HG02885 (cell line): ENCODE measurements around the gene RALGAPA2.
A peak's percentile ranks its signal among the peaks of the same experiment; 100 is the strongest.

Experiments
- ATAC-seq: cut with Tn5 transposase; IDR thresholded peaks from one replicate; pipeline ENCODE4 v1.9.1; 2021; ENCODE audit warnings: mild to moderate bottlenecking; ENCODE audit not compliant: unreplicated experiment, poor library complexity

The RALGAPA2 gene

DNA sequence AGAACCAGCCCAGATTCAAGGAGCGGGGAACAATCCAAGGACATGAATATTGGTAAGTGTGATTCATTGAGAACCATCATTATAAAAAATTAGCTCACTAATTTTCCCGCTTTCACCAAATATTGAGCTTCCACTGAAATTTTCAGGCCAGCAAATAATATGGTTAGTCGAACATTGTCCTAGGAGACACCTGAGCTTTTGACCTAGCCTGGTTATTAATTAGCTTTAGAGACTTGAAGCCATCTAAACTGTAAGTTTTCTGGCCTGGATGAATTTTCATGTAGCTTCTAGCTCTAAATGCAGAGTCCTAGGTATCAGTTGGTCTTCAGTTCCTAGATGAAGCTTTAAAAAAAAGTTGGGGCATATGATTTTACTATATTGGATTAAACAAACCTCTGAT lies 17.1 kb upstream of the RALGAPA2 start:
- ATAC-seq: no peak

DNA sequence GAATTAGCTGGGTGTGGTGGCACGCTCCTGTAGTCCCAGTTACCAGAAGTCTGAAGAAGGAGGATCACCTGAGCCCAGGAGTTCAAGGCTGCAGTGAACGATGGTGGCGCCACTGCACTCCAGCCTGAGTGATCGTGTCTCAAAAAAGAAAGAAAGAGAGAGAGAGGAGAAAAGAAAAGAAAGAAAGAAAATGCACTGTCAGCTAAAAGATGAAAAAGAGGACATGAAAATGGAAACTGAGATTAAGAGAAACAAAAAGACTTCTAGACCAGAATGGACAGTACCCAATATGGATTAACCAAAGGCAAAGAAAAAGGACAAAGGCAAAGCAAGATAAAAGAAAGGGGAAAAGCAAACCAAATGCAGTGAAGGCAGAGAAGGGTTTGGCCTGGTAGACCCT lies 9.0 kb upstream of the RALGAPA2 start:
- ATAC-seq: no peak

DNA sequence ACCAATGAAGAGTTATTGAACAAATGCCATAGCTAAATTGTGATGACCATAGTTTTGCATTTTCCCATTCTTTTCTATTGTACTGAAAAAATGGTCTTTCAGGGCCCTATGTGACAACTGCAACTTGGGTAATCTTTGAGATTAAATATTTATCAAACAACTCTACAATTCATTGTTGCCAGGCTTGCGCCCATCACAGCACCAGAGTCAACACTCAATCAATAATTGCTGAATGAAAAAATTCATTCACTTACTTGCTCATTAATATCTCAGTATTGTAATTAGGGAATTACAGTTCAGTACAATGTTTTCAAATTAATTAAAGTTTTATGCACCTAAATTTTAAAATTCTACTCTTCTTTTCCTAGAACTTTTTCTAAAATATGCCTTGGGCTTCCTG lies 7.7 kb upstream of the RALGAPA2 start:
- ATAC-seq: no peak

DNA sequence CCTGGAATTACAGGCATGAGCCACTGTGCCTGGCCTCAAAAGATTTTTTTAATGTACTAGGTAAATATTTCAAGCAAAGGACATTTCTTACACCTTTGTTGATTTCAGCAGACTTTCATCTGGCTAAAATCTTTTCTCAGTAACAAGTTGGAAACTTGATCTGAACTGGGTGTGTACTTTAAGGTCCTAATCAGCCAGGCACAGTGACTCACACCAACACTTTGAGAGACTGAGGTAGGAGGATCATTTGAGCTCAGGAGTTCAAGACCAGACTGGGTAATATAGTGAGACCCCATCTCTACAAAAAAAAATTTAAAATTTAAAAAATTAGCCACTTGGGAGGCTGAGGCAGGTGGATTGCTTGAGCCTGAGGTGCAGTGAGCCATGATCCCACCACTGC lies 7.0 kb upstream of the RALGAPA2 start:
- no peak for ATAC-seq

DNA sequence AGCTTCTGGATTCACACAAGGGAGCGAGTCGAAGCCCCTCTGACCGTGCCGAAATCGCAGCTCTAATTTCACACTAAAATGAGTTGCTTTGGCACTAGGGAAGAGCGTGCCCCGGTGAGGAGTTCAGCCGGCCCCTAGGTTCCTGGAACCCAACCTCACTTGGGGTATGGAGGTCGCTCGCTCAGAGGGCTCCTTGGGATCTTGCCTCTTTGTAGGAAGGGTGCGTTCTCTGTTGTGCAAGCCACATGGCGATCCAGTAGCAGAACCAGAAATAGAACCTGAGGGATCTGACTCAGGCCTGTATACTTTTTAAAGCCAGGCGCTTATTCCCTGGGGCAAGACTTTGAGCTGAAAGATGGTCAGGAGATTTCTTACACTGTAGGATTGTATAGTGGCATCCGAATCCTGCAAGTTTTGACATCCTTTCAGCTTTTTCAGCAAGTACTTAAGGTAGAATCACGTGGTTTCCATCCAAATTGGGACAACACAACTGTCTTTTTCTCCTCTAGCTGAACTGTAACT lies 861 bp upstream of the RALGAPA2 start:
- ATAC-seq: no peak

DNA sequence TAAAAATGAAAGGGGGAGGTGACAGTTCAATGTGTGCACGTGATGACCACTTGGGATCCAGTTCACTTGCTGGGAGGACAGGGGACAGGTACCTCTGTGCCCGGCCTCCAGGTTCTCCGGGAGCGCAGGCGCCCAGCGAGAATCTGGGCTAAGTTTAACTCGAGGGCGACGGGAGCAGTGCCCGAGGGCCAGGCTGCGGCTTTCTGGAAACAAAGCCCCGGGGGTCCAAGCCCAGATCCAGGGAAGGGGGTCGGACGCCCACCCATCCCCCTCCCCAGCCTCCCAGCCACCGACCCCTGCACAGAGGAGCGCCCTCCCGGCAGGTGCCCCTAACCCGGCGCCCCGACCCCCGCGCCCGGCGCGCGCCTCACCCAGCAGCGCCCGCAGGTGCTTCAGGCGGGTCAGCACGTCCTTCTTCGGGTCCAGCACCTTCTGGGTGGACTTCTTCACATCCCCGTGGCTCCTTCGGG lies 405 bp downstream of the RALGAPA2 start:
- peak; percentile 9 for ATAC-seq

DNA sequence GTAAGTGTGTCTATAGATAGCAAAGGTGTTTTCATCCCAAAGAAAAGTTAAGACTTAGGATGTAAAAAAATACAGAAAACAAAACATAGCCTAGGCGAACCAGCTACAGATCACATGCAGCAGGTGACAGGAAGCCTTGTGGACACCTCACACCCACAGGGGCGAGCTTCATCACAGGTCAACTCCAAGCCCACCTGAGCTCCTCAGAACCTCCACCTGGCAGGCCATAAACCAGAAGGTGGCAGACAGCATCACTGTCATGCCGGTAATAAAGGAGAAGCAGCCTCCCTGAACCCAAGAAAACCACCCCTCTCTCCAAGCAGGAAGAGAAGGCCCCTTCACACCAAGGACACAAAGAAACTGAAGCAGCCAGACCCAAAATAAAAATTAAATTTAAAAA lies 1.0 kb downstream of the RALGAPA2 start:
- no peak for ATAC-seq

DNA sequence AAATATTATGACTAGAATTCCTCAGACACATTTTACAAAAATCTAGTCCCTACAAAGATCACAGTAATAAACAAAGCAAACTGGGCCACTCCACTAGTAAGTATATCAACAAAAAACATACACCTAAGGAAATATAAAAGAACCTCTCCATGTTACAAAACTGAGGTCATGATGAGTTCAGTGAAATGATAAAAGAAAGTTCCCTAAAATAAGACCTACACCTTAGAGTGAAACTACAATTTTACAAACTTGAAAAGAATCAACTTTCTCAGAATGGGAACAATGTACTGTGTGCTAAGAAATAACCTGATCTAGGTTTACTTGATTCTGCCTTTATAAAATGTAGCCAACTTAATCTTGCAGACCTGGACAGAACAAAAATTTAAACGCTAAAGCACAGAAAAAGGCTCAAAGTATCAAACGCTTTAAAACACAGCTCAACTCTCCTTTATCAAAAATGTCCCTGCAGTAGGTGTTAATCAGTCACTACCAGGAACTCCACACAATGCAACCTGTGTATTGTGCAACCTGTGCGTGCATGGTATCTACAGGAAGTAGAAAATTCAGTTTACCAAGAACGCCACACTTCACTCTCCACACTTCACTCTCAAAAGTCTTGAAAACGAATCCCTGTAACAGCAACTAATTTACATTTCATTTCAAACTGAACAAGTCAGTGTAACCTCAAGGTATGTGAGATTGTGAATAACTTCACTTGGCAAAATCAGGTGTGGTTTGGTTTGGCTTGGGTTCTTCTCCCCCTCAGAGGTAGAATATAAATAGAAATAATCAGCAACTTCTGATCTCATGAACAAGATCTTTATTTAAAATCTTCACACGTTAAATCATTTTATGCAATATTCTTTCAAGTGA lies 1.8 kb downstream of the RALGAPA2 start:
- ATAC-seq: no peak

DNA sequence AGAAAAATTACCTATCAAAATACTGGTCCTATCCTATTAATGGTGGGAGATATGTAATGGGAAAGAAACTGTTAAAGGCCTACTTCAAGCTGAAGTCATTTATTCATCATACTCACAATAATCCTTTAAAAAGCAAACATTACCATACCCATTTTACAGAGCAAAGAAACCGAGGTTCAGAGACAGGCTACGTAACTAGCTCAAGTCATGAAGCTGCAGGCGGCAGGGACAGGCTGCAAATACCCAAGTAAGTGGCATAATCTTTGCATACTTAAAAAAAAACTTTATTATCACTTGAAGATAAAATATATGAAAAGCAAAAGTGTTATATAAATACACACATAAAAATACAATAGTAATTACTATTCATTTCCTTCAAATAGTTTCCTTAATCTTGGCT lies 2.6 kb downstream of the RALGAPA2 start:
- no peak for ATAC-seq

DNA sequence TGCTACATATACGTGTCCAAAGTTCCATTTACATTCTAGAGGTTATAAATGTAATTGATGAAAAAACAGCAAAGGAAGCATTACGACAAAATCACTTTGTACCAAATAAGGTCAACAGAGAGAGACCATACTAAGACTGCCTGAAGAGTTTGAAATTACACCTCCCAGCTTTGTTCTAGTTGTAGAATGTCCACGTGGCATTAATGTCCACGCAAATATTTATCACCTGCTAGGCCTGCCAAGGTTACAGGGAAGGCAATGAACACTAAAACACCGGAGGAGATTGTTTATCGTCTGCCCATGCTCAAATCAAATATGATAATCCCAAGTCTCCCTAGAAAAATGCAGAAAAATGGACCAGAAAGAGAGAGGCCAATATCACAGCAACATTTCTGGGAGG lies 6.2 kb downstream of the RALGAPA2 start:
- no peak for ATAC-seq

DNA sequence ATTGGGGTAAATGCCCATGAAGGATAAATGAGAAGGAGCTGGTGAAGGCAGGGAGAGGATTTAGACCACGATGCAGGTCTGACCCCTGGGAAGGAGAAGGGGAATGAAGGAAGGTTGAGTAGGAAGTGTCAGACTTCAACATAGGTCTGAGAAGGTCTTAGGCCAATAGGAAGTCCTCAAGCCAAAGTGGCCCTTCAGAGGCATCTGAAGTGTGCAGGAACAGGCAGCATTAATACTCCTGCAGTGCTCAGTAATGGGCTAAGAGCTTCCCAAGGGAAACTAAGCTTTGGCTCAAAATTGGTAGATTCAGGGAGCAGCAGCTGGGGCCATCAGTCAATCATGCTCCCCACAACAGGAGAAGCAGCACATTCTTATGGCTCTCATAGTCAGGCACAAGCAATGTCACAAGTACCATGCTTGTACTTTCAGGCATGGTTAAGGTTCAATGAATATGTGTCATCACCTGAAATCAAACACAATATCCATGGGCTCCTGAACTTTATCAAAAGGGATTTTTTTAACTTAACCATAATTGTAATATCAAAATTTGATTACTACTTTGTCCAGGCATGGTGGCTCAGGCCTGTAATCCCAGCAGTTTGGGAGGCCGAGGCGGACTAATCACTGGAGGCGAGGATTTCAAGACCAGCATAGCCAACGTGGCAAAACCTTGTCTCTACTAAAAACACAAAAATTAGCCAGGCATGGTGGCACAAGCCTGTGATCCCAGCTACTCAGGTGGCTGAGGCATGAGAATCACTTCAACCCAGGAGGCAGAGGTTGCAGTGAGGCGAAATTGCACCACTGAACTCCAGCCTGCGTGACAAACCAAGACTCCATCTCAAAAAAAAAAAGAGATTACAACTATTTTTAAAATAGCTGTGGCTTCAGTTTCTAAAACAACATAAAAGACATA lies 9.9 kb downstream of the RALGAPA2 start:
- ATAC-seq: no peak

DNA sequence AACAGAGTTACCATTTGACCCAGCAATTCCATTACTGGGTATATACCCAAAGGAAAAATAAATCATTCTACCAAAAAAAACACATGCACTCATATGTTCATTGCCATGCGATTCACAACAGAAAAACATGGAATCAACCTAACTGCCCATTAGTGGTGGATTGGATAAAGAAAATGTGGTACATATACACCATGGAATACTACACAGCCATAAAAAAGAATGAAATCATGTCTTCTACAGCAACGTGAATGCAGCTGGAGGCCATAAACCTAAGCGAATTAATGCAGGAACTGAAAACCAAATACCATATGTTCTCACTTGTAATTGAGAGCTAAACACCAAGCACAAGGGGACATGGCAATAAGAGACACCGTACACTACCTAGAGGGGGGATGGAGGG lies 12.5 kb downstream of the RALGAPA2 start:
- ATAC-seq: no peak

DNA sequence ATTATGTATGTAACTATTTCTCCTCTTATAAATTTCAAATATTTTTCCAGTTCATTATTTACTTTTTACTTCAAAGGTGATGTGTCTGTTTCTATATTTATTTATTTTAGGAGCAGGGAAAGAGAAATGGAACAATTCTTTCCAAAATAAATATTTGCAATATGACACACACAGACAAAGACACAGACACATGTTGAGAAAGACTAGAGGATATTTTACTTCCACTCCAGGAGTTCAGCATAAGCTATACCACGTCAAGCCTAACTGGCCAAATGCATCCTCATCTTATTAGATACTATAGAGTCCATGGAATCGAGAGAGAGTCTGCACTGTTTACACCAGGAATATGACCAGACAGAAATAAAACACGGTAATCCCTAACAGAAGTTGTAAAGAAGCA lies 13.3 kb downstream of the RALGAPA2 start:
- no peak for ATAC-seq

DNA sequence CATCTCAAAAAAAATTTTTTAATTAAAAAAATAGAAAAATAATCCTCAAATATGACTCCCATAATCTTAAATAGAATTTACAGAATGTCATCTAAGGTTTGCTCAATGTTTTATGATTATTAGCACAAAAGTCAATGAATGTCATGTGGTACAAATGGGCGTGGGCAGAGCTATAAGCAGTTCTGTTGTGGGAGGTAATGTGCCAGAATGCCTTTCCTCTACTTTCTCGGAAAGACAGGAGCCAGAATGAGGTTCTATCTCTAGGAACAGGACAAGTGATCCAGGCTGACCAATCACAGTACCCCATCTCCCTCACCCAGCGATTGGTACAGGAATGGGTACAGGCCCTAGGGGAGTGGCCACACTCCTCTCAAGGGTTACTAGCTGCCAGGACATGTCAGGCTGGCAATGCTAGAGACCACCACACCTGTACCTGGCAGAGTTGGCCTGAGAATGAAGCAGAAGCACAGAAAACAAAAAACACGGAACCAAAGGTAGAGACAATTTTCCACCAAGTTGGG lies 15.1 kb downstream of the RALGAPA2 start:
- ATAC-seq: no peak

DNA sequence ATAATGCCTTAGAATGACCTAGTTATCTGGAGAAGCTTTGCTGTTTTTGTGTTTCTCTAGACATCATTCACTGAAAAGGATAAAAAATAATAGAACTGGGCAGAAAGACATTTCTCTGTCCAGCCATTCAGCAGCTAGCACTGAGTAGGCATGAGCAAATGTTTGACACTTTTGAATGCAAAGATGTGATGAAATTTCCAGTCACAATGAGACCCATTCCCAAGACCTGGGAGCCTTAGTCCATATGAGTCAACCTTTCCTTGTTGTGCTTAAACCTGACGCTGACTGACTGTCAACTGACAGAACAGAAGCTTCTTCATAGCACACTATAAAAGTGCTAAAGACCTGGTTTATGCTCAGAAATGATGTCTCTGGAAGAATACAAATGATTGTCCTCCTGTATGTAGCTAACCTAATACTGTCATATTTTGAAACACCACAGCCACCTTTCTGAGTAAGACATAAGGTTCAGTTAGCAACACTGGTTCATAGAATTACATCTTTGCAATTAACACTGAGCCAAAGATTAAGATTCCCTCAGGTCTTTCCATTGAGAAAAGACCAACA lies 17.1 kb downstream of the RALGAPA2 start:
- no peak for ATAC-seq

DNA sequence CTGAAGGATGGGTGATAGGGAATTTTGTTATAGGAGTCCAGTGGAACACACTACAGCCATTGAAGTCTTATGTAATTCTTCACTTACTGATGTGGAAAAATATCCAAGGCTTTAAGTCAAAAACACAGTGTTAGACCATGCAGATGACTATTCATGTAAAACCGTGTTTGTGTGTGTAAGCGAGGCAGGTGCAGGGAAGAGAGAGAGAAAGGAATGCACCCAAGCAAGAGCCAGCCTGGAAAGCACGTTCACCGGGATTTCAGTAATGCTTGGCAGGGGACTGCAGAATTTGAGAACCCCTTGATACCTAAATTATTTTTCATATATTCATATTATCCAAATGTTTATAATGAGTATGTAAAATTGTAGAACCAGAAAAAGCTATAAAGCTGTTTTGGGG lies 17.9 kb downstream of the RALGAPA2 start:
- ATAC-seq: no peak

DNA sequence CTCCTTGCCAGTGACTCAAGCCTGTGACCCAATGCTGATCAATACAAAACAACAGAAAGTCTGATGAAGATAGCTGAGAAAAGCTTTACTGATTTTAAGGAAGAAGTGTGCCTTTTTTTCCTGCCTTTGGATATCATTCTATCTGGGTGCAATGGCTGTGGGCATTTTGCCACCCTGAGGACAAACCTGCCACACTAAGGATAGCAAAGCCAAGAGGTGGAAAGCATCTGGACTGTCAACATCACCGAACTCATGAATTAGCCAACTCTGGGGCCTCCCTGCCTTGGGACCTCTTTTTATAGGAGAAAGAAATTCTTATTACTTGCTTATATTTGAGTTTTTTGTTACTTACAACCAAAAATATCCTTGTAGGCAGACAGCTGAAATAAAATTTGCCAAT lies 19.9 kb downstream of the RALGAPA2 start:
- no peak for ATAC-seq

DNA sequence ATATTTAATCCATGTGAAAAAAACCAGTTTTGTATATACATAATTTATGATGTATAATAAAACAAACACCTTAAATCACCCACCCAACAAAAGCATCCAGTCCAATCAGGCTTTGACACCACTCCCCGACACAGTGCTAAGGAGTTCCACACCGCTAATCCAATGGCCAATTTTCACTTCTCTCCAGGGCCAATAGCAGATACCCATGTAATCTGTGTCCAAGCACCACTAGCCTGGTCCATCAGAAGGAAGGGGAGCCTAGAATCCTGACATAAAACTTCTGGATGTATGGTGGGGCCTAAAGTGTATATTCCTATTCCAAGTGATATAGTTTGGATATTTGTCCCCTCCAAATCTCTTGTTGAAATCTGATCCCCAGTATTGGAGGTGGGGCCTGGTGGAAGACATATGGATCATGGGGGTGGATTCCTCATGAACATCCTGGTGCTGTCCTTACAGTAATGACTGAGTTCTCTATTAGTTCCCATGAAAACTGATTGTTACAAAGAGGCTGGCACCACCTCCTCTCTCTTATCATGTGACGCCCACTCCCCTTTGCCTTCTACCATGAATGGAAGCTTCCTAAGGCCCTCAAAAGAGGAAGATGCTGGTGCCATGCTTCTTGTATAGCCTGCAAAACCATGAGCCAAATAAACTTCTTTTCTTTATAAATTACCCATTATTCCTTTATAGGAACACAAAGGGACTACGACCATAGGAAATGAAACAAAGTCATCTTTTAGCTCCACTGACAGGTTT lies 20.8 kb downstream of the RALGAPA2 start:
- peak; percentile 55 for ATAC-seq

DNA sequence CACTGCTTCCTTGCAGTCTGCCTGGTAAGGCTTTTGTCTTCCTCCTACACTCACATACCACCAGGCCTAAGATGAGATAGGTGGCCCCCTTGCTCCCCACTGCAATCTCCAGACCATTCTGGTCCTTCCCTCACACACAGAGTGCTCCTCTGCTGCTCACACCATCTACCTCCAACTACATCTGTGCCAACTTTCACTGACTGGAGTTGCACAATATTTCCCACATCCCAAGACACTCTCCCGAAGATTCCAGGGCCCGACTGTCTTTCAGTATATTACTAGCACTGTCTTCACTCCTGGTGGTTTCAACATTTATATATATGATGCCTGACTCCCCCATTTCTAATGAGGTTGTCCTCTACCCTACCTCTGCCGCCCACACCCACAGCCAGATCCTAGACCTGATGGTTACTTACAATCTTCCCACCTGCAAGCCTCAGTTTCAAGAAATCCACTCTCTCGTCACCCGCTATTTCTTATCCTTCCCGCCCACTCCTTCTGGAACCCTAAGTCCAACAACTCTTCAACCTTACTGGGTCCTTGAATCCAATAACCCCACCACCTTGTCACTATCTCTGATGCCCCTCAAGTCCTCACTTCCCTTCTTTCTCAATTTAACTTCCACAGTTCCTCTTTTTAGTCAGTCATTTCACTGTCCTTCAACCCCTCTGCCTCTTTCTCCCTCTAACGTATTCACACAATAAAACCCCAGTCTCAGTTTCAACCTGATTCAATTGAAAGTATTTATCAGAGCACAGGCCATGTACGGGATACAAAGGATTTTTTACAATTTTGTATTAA lies 21.6 kb downstream of the RALGAPA2 start:
- peak; percentile 89 for ATAC-seq
